ENCODE measurements around the gene KCNQ1.
"Not testable (repeated sequence)": the region's sequence is repeated elsewhere in the genome, so short reads cannot be mapped to it uniquely, and the experiment has no call there.

KCNQ1 gene

GRCh38 chr11:2595204-2595603, 150.4 kb downstream of the KCNQ1 start:
- no peak for DNase-seq

GRCh38 chr11:2599561-2600189, 154.9 kb downstream of the KCNQ1 start:
- DNase-seq = no peak

- no peak for DNase-seq
Observed at GRCh38 chr11:2609345-2609744, 164.5 kb downstream of the KCNQ1 start.

GRCh38 chr11:2612884-2613571, 168.2 kb downstream of the KCNQ1 start:
- no peak for DNase-seq

- DNase-seq = no peak
Observed at GRCh38 chr11:2621894-2622293, 177.1 kb downstream of the KCNQ1 start.

- DNase-seq = no peak
Observed at GRCh38 chr11:2625183-2625582, 180.4 kb downstream of the KCNQ1 start.

GRCh38 chr11:2630679-2631078, 185.9 kb downstream of the KCNQ1 start:
- DNase-seq = no peak

GRCh38 chr11:2631161-2631560, 186.4 kb downstream of the KCNQ1 start:
- no peak for DNase-seq

- DNase-seq = not testable (repeated sequence)
Observed at GRCh38 chr11:2639763-2640162, 195.0 kb downstream of the KCNQ1 start.

- no peak for DNase-seq
Observed at GRCh38 chr11:2641623-2642022, 196.8 kb downstream of the KCNQ1 start.

GRCh38 chr11:2643746-2644145, 198.9 kb downstream of the KCNQ1 start:
- DNase-seq = no peak

GRCh38 chr11:2644844-2645778, 200.3 kb downstream of the KCNQ1 start:
- DNase-seq = no peak

GRCh38 chr11:2645779-2646118, 200.9 kb downstream of the KCNQ1 start:
- DNase-seq = no peak

GRCh38 chr11:2647167-2647566, 202.4 kb downstream of the KCNQ1 start:
- DNase-seq = no peak

GRCh38 chr11:2647953-2648352, 203.1 kb downstream of the KCNQ1 start:
- no peak for DNase-seq

GRCh38 chr11:2649400-2649799, 204.6 kb downstream of the KCNQ1 start:
- no peak for DNase-seq

GRCh38 chr11:2649848-2650247, 205.0 kb downstream of the KCNQ1 start:
- no peak for DNase-seq

GRCh38 chr11:2650343-2650867, 205.6 kb downstream of the KCNQ1 start:
- DNase-seq = no peak

- DNase-seq = no peak
Observed at GRCh38 chr11:2651054-2651617, 206.3 kb downstream of the KCNQ1 start.

GRCh38 chr11:2651826-2652271, 207.0 kb downstream of the KCNQ1 start:
- no peak for DNase-seq

- DNase-seq = no peak
Observed at GRCh38 chr11:2652333-2653197, 207.8 kb downstream of the KCNQ1 start.

GRCh38 chr11:2653198-2653551, 208.4 kb downstream of the KCNQ1 start:
- DNase-seq = no peak
